K562 (cell line): ENCODE results near the gene RNPEPL1.

Source experiments
- CBX8 ChIP-seq: fragments of 200-600 bp; sonication (generic); IDR thresholded peaks from 2 replicates; pipeline ENCODE4 v1.6.1; 2012; ENCODE audit warnings: borderline replicate concordance, mixed run types, low read depth, mild to moderate bottlenecking, moderate library complexity, mixed read lengths, low read length, control low read depth, inconsistent platforms; ENCODE audit not compliant: poor library complexity, severe bottlenecking; ENCODE audit errors: extremely low read depth
- CHD2 ChIP-seq: IDR thresholded peaks from 2 replicates; pipeline ENCODE4 v1.6.1; 2011; ENCODE audit warnings: low read depth, low read length
- HMG20B ChIP-seq: fragments of 250-450 bp; sonication (Bioruptor Pico); IDR thresholded peaks from 2 replicates; pipeline ENCODE4 v1.5.0; 2021; ENCODE audit warnings: mild to moderate bottlenecking
- MLLT1 ChIP-seq, 2 experiments: fragments of 450-650 bp; IDR thresholded peaks; 2 replicates each; pipeline ENCODE4 v1.6.1; 2016
- MLX ChIP-seq, 2 experiments: fragments of 450-650 bp in 1 of 2; sonication (generic) in 1 of 2; formaldehyde crosslinking; conservative IDR thresholded peaks; 2 replicates each; pipeline versions ENCODE4 v1.4.0 to v1.8.1; 2020 to 2022; ENCODE audit warnings: mild to moderate bottlenecking in 1 of 2, missing genetic modification reagents in 1 of 2
- NCOR1 ChIP-seq: fragments of 450-650 bp; IDR thresholded peaks from 2 replicates; pipeline ENCODE4 v1.6.1; 2016; ENCODE audit warnings: mild to moderate bottlenecking, moderate library complexity
- POLR2AphosphoS5 ChIP-seq: IDR thresholded peaks from 2 replicates; pipeline ENCODE4 v1.6.1; 2011; ENCODE audit warnings: mild to moderate bottlenecking, low read depth, low read length, moderate library complexity; ENCODE audit not compliant: control insufficient read depth, insufficient read depth
- RREB1 ChIP-seq: fragments of 250-450 bp; sonication (Bioruptor Pico); IDR thresholded peaks from 2 replicates; pipeline ENCODE4 v1.4.0; 2020
- ZBTB1 ChIP-seq: sonication (generic); formaldehyde crosslinking; IDR thresholded peaks from 2 replicates; pipeline ENCODE4 v1.8.1; 2023; ENCODE audit warnings: missing genetic modification reagents, low read depth, mild to moderate bottlenecking, borderline replicate concordance
- TF ChIP-seq, protein P1 (sequence below), 3 experiments: IDR thresholded peaks in 2 of 3; conservative IDR thresholded peaks in 1 of 3; 2 replicates each; pipeline ENCODE4 v1.5.1; 2011 to 2012; ENCODE audit warnings: low read length in 3 of 3, mild to moderate bottlenecking in 3 of 3, control low read depth in 2 of 3, improper control_type of control experiment in 1 of 3, inconsistent platforms in 1 of 3, low read depth in 1 of 3, mixed read lengths in 1 of 3, moderate library complexity in 1 of 3; ENCODE audit not compliant: insufficient read depth in 2 of 3
- TF ChIP-seq, protein P2 (sequence below): sonication (generic); formaldehyde crosslinking; IDR thresholded peaks from 2 replicates; pipeline ENCODE4 v1.8.1; 2023; ENCODE audit warnings: mild to moderate bottlenecking, missing genetic modification reagents
- TF ChIP-seq, protein P3 (sequence below): sonication (generic); formaldehyde crosslinking; IDR thresholded peaks from 2 replicates; pipeline ENCODE4 v1.8.1; 2023; ENCODE audit warnings: mild to moderate bottlenecking, missing genetic modification reagents
- TF ChIP-seq, protein P4 (sequence below): fragments of 450-650 bp; formaldehyde crosslinking; IDR thresholded peaks from 2 replicates; pipeline ENCODE4 v1.4.0; 2022; ENCODE audit warnings: missing genetic modification characterization
- TF ChIP-seq, protein P5 (sequence below), 2 experiments: fragments of 450-650 bp in 1 of 2; sonication (generic) in 1 of 2; formaldehyde crosslinking in 1 of 2; IDR thresholded peaks in 1 of 2; conservative IDR thresholded peaks in 1 of 2; 2 replicates each; pipeline versions ENCODE4 v1.6.1 to v1.8.1; 2016 to 2023; ENCODE audit warnings: mild to moderate bottlenecking in 2 of 2, moderate library complexity in 2 of 2, inconsistent platforms in 1 of 2, missing genetic modification reagents in 1 of 2

- TF ChIP-seq ZBTB1 (no peak), CBX8 (no peak), RREB1 (CRISPR knock-in tag) (no peak), POLR2AphosphoS5 (no peak), HMG20B (CRISPR knock-in tag) (no peak), CHD2 (no peak), MLX (CRISPR knock-in tag; conservative IDR thresholded peaks at IDR 0.05) (no peak), NCOR1 (no peak), MLLT1 (IDR thresholded peaks at IDR 0.05) (no peak)
- TF ChIP-seq, protein P1, sequence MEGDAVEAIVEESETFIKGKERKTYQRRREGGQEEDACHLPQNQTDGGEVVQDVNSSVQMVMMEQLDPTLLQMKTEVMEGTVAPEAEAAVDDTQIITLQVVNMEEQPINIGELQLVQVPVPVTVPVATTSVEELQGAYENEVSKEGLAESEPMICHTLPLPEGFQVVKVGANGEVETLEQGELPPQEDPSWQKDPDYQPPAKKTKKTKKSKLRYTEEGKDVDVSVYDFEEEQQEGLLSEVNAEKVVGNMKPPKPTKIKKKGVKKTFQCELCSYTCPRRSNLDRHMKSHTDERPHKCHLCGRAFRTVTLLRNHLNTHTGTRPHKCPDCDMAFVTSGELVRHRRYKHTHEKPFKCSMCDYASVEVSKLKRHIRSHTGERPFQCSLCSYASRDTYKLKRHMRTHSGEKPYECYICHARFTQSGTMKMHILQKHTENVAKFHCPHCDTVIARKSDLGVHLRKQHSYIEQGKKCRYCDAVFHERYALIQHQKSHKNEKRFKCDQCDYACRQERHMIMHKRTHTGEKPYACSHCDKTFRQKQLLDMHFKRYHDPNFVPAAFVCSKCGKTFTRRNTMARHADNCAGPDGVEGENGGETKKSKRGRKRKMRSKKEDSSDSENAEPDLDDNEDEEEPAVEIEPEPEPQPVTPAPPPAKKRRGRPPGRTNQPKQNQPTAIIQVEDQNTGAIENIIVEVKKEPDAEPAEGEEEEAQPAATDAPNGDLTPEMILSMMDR (IDR thresholded peaks at IDR 0.05 in 2 of 3, conservative IDR thresholded peaks at IDR 0.05 in 1 of 3; ENCODE audit: insufficient read depth in 2 of 3, low read depth in 1 of 3, low read length in 3 of 3) = no peak
- TF ChIP-seq, protein P2, sequence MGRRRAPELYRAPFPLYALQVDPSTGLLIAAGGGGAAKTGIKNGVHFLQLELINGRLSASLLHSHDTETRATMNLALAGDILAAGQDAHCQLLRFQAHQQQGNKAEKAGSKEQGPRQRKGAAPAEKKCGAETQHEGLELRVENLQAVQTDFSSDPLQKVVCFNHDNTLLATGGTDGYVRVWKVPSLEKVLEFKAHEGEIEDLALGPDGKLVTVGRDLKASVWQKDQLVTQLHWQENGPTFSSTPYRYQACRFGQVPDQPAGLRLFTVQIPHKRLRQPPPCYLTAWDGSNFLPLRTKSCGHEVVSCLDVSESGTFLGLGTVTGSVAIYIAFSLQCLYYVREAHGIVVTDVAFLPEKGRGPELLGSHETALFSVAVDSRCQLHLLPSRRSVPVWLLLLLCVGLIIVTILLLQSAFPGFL (CRISPR knock-in tag) = no peak
- TF ChIP-seq, protein P3, sequence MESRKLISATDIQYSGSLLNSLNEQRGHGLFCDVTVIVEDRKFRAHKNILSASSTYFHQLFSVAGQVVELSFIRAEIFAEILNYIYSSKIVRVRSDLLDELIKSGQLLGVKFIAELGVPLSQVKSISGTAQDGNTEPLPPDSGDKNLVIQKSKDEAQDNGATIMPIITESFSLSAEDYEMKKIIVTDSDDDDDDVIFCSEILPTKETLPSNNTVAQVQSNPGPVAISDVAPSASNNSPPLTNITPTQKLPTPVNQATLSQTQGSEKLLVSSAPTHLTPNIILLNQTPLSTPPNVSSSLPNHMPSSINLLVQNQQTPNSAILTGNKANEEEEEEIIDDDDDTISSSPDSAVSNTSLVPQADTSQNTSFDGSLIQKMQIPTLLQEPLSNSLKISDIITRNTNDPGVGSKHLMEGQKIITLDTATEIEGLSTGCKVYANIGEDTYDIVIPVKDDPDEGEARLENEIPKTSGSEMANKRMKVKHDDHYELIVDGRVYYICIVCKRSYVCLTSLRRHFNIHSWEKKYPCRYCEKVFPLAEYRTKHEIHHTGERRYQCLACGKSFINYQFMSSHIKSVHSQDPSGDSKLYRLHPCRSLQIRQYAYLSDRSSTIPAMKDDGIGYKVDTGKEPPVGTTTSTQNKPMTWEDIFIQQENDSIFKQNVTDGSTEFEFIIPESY (CRISPR knock-in tag) = no peak
- TF ChIP-seq, protein P4, sequence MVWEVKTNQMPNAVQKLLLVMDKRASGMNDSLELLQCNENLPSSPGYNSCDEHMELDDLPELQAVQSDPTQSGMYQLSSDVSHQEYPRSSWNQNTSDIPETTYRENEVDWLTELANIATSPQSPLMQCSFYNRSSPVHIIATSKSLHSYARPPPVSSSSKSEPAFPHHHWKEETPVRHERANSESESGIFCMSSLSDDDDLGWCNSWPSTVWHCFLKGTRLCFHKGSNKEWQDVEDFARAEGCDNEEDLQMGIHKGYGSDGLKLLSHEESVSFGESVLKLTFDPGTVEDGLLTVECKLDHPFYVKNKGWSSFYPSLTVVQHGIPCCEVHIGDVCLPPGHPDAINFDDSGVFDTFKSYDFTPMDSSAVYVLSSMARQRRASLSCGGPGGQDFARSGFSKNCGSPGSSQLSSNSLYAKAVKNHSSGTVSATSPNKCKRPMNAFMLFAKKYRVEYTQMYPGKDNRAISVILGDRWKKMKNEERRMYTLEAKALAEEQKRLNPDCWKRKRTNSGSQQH (CRISPR knock-in tag) = no peak
- TF ChIP-seq, protein P5, sequence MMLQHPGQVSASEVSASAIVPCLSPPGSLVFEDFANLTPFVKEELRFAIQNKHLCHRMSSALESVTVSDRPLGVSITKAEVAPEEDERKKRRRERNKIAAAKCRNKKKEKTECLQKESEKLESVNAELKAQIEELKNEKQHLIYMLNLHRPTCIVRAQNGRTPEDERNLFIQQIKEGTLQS (IDR thresholded peaks at IDR 0.05) = no peak
- TF ChIP-seq, protein P5 (CRISPR knock-in tag; conservative IDR thresholded peaks at IDR 0.05) = no peak
Observed at GRCh38 chr2:240569523-240569997, 1.3 kb downstream of the RNPEPL1 start.
